ENCODE results near the gene RNF25.

Gene RNF25

DNA sequence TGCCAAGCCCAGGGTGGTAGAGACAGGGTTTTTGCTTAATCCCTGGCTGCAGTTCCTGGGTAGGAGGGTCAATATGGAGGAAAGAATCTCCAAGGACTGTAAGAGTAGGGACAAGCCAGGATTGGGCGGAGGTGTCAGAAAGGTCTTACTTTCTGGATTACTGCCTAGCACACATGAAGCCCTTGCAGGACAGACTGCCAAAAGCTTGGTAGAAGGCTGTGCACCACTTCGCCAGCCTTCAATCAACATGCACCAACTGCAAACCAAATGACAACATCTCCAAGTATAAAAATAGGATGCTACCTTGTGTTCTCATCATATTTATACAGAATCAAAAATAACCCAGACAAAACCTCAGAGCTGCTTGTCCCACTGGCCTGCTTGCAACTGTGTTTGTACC lies 16.1 kb downstream of the RNF25 start:
- CTCF ChIA-PET, result interaction anchor here (1.0 to 1.3 kb wide), 3 partner anchors 9 to 354 kb away, joined by 3 to 6 read pairs (median 3); no protein-coding TSS in a partner anchor
- H3K4me3 ChIP-seq (ENCODE audit: low read depth, low read length), result no peak overlapping the region
- H3K27ac ChIP-seq (ENCODE audit: extremely low read depth, low read depth, low read length), result no peak overlapping the region
- peaks cover 53 to 75% of the 10 kb centered on the region in 2 experiments for H3K36me3 ChIP-seq (ENCODE audit: control insufficient read depth in 2 of 2, insufficient read depth in 1 of 2, low read length in 2 of 2)
- H3K4me1 ChIP-seq (ENCODE audit: control insufficient read depth, insufficient read depth, low read length), result no peaks in the 10 kb centered on the region
- TF ChIP-seq ZNF514 (tag by site-specific recombination; IDR thresholded peaks at IDR 0.05) (no peak), ZSCAN5A (tag by site-specific recombination; IDR thresholded peaks at IDR 0.05) (no peak), ZNF48 (tag by site-specific recombination; IDR thresholded peaks at IDR 0.05) (no peak), ZIC2 (tag by site-specific recombination; IDR thresholded peaks at IDR 0.05) (no peak), ZNF645 (tag by site-specific recombination; IDR thresholded peaks at IDR 0.05) (no peak), ZNF501 (tag by site-specific recombination; IDR thresholded peaks at IDR 0.05) (no peak), ZNF521 (tag by site-specific recombination; IDR thresholded peaks at IDR 0.05) (no peak), TRIM28 (IDR thresholded peaks at IDR 0.05; ENCODE audit: borderline replicate concordance, low read length) (no peak), ZNF664 (tag by site-specific recombination; IDR thresholded peaks at IDR 0.05) (no peak), ZNF184 (tag by site-specific recombination; IDR thresholded peaks at IDR 0.05) (no peak), ZSCAN16 (tag by site-specific recombination; IDR thresholded peaks at IDR 0.05) (no peak), ZNF654 (tag by site-specific recombination; IDR thresholded peaks at IDR 0.05; ENCODE audit: low read depth) (no peak), KLF10 (tag by site-specific recombination; IDR thresholded peaks at IDR 0.05) (no peak)
- TF ChIP-seq, protein P1, sequence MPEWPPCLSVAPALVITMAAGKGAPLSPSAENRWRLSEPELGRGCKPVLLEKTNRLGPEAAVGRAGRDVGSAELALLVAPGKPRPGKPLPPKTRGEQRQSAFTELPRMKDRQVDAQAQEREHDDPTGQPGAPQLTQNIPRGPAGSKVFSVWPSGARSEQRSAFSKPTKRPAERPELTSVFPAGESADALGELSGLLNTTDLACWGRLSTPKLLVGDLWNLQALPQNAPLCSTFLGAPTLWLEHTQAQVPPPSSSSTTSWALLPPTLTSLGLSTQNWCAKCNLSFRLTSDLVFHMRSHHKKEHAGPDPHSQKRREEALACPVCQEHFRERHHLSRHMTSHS (tag by site-specific recombination; IDR thresholded peaks at IDR 0.05), result no peak
- TF ChIP-seq, protein P2, sequence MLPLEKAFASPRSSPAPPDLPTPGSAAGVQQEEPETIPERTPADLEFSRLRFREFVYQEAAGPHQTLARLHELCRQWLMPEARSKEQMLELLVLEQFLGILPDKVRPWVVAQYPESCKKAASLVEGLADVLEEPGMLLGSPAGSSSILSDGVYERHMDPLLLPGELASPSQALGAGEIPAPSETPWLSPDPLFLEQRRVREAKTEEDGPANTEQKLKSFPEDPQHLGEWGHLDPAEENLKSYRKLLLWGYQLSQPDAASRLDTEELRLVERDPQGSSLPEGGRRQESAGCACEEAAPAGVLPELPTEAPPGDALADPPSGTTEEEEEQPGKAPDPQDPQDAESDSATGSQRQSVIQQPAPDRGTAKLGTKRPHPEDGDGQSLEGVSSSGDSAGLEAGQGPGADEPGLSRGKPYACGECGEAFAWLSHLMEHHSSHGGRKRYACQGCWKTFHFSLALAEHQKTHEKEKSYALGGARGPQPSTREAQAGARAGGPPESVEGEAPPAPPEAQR (tag by site-specific recombination; IDR thresholded peaks at IDR 0.05), result no peak
- TF ChIP-seq, protein P3, sequence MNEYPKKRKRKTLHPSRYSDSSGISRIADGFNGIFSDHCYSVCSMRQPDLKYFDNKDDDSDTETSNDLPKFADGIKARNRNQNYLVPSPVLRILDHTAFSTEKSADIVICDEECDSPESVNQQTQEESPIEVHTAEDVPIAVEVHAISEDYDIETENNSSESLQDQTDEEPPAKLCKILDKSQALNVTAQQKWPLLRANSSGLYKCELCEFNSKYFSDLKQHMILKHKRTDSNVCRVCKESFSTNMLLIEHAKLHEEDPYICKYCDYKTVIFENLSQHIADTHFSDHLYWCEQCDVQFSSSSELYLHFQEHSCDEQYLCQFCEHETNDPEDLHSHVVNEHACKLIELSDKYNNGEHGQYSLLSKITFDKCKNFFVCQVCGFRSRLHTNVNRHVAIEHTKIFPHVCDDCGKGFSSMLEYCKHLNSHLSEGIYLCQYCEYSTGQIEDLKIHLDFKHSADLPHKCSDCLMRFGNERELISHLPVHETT (tag by site-specific recombination; IDR thresholded peaks at IDR 0.05), result no peak
- TF ChIP-seq, protein P4, sequence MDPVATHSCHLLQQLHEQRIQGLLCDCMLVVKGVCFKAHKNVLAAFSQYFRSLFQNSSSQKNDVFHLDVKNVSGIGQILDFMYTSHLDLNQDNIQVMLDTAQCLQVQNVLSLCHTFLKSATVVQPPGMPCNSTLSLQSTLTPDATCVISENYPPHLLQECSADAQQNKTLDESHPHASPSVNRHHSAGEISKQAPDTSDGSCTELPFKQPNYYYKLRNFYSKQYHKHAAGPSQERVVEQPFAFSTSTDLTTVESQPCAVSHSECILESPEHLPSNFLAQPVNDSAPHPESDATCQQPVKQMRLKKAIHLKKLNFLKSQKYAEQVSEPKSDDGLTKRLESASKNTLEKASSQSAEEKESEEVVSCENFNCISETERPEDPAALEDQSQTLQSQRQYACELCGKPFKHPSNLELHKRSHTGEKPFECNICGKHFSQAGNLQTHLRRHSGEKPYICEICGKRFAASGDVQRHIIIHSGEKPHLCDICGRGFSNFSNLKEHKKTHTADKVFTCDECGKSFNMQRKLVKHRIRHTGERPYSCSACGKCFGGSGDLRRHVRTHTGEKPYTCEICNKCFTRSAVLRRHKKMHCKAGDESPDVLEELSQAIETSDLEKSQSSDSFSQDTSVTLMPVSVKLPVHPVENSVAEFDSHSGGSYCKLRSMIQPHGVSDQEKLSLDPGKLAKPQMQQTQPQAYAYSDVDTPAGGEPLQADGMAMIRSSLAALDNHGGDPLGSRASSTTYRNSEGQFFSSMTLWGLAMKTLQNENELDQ (tag by site-specific recombination; IDR thresholded peaks at IDR 0.05; ENCODE audit: low read depth), result no peak
- POLR2A ChIA-PET, result no interaction called here
- H3K9me3 ChIP-seq (ENCODE audit: control insufficient read depth, insufficient read depth, low read depth, low read length), result no peaks in the 10 kb centered on the region

- ChIA-PET CTCF (interaction anchor here (0.6 to 2.6 kb wide), 16 partner anchors 8 to 609 kb away, joined by 3 to 16 read pairs (median 4); partner anchors contain the start of genes PLCD4, RNF25 and STK36), POLR2A (interaction anchor here (1.3 kb wide), 1 partner anchor 11 kb away, joined by 5 read pairs; the partner anchor contains the start of genes BCS1L and ZNF142)
- peaks cover 49 to 99% of the 10 kb centered on the region in 2 experiments for H3K36me3 ChIP-seq (ENCODE audit: control insufficient read depth in 2 of 2, insufficient read depth in 1 of 2, low read length in 2 of 2)
- TF ChIP-seq ZNF157 (tag by site-specific recombination; IDR thresholded peaks at IDR 0.05), result no peak
- TF ChIP-seq ZNF692 (tag by site-specific recombination; IDR thresholded peaks at IDR 0.05), result no peak
- no peak for TF ChIP-seq ZNF830 (tag by site-specific recombination; IDR thresholded peaks at IDR 0.05; ENCODE audit: low read depth)
- TF ChIP-seq ZNF561 (tag by site-specific recombination; IDR thresholded peaks at IDR 0.05; ENCODE audit: borderline replicate concordance), result no peak
- no peak for TF ChIP-seq GLIS2 (tag by site-specific recombination; IDR thresholded peaks at IDR 0.05)
- TF ChIP-seq ZNF530 (tag by site-specific recombination; IDR thresholded peaks at IDR 0.05; ENCODE audit: low read depth), result no peak
- TF ChIP-seq OVOL3 (tag by site-specific recombination; IDR thresholded peaks at IDR 0.05), result no peak
- TF ChIP-seq MZF1 (tag by site-specific recombination; IDR thresholded peaks at IDR 0.05; ENCODE audit: borderline replicate concordance), result no peak
- TF ChIP-seq ZNF645 (tag by site-specific recombination; IDR thresholded peaks at IDR 0.05), result no peak
Observed at GRCh38 chr2:218648787-218649100, 23.1 kb downstream of the RNF25 start.

More at GRCh38 chr2:218648787-218649100, 23.1 kb downstream of the RNF25 start:
- H3K4me1 ChIP-seq (ENCODE audit: control insufficient read depth, insufficient read depth, low read length), result no peaks in the 10 kb centered on the region
- H3K4me3 ChIP-seq (ENCODE audit: low read depth, low read length), result no peak overlapping the region
- H3K9me3 ChIP-seq (ENCODE audit: control insufficient read depth, insufficient read depth, low read depth, low read length), result no peaks in the 10 kb centered on the region
- no peak overlapping the region for H3K27ac ChIP-seq (ENCODE audit: extremely low read depth, low read depth, low read length)
